HS-5 (cell line): ENCODE measurements around the gene TJP2.

Experiments
- DNase-seq: peaks from one replicate; pipeline ENCODE4 v3.0.0-alpha.2; 2012; ENCODE audit warnings: low read depth

TJP2 gene

GRCh38 chr9:69232135-69232534 is 58.1 kb downstream of the TJP2 start:
- no peak for DNase-seq

- no peak for DNase-seq
Observed at GRCh38 chr9:69234683-69235082, 60.6 kb downstream of the TJP2 start.

GRCh38 chr9:69236188-69236587 is 62.1 kb downstream of the TJP2 start:
- DNase-seq: no peak

- no peak for DNase-seq
Observed at GRCh38 chr9:69237702-69238295, 63.7 kb downstream of the TJP2 start.

GRCh38 chr9:69243116-69243515 is 69.0 kb downstream of the TJP2 start:
- DNase-seq: no peak

- no peak for DNase-seq
Observed at GRCh38 chr9:69246629-69247028, 72.6 kb downstream of the TJP2 start.

- DNase-seq: no peak
Observed at GRCh38 chr9:69248005-69248404, 73.9 kb downstream of the TJP2 start.

GRCh38 chr9:69249337-69249736 is 75.3 kb downstream of the TJP2 start:
- DNase-seq: no peak

GRCh38 chr9:69250681-69251080 is 76.6 kb downstream of the TJP2 start:
- no peak for DNase-seq

- DNase-seq: no peak
Observed at GRCh38 chr9:69252436-69252835, 78.4 kb downstream of the TJP2 start.

- no peak for DNase-seq
Observed at GRCh38 chr9:69253057-69253456, 79.0 kb downstream of the TJP2 start.

GRCh38 chr9:69254223-69254622 is 80.1 kb downstream of the TJP2 start:
- no peak for DNase-seq

- DNase-seq: no peak
Observed at GRCh38 chr9:69255591-69255990, 81.5 kb downstream of the TJP2 start.

GRCh38 chr9:69258551-69258950 is 84.5 kb downstream of the TJP2 start:
- no peak for DNase-seq

- DNase-seq: no peak
Observed at GRCh38 chr9:69260161-69260560, 86.1 kb downstream of the TJP2 start.

GRCh38 chr9:69261636-69262035 is 87.6 kb downstream of the TJP2 start:
- DNase-seq: no peak

- no peak for DNase-seq
Observed at GRCh38 chr9:69264526-69264925, 90.4 kb downstream of the TJP2 start.

GRCh38 chr9:69265891-69266290 is 91.8 kb downstream of the TJP2 start:
- DNase-seq: peak; percentile 19

GRCh38 chr9:69272212-69272611 is 98.1 kb downstream of the TJP2 start:
- DNase-seq: no peak

GRCh38 chr9:69273161-69273560 is 99.1 kb downstream of the TJP2 start:
- DNase-seq: no peak

- no peak for DNase-seq
Observed at GRCh38 chr9:69276775-69277174, 102.7 kb downstream of the TJP2 start.

- DNase-seq: no peak
Observed at GRCh38 chr9:69279084-69279731, 105.1 kb downstream of the TJP2 start.

- no peak for DNase-seq
Observed at GRCh38 chr9:69279733-69280132, 105.7 kb downstream of the TJP2 start.

GRCh38 chr9:69283003-69283402 is 108.9 kb downstream of the TJP2 start:
- no peak for DNase-seq
